Calu3 (cell line): ENCODE results near the gene OBP2B. TPM values are rescaled to one million over a fixed set of nuclear protein-coding genes. Genes with fewer than 3 reads are reported as not detected.

Experiments
- BruUV-seq: library from RNA; stranded (reverse); fragments of 400-500 nt; replicated peaks from 2 replicates; lab custom pipeline; 2021; lab: Mats Ljungman, UMichigan
- CTCF ChIA-PET: fragments of 300-600 bp; sonication (Branson Sonifier 250); formaldehyde crosslinking; loops from one replicate; lab custom pipeline; 2022; ENCODE audit warnings: antibody characterized with exemption; lab: Charles Lee
- DNase-seq: peaks from one replicate; pipeline ENCODE4 v3.0.0; 2022
- H3K27ac Mint-ChIP-seq: one replicate; pipeline ENCODE4 v1.8.0; 2022; ENCODE audit warnings: mixed read lengths; ENCODE audit not compliant: unreplicated experiment
- H3K27me3 Mint-ChIP-seq: one replicate; pipeline ENCODE4 v1.8.0; 2022; ENCODE audit warnings: mixed read lengths; ENCODE audit not compliant: unreplicated experiment
- H3K36me3 Mint-ChIP-seq: one replicate; pipeline ENCODE4 v1.8.0; 2022; ENCODE audit warnings: mild to moderate bottlenecking, moderate library complexity, mixed read lengths; ENCODE audit not compliant: insufficient read depth, unreplicated experiment
- H3K4me1 Mint-ChIP-seq: one replicate; pipeline ENCODE4 v1.8.0; 2022; ENCODE audit warnings: mild to moderate bottlenecking, low read depth, mixed read lengths; ENCODE audit not compliant: unreplicated experiment
- H3K4me3 Mint-ChIP-seq: one replicate; pipeline ENCODE4 v1.8.0; 2022; ENCODE audit warnings: mild to moderate bottlenecking, low read depth, moderate library complexity, mixed read lengths; ENCODE audit not compliant: unreplicated experiment
- H3K9me3 Mint-ChIP-seq: one replicate; pipeline ENCODE4 v1.8.0; 2022; ENCODE audit warnings: low read depth, mixed read lengths; ENCODE audit not compliant: unreplicated experiment
- CTCF ChIP-seq: fragments of 200-600 bp; IDR thresholded peaks from one replicate; pipeline ENCODE4 v1.8.0; 2022; ENCODE audit warnings: antibody characterized with exemption; ENCODE audit not compliant: unreplicated experiment
- intact Hi-C: fragments of 100-400 bp; cut with micrococcal nuclease; formaldehyde crosslinking; loops from one replicate; pipeline ENCODE4 v1.10.0; 2022; ENCODE audit not compliant: unreplicated experiment
- total RNA-seq: library from RNA; stranded (reverse); gene quantifications from 2 replicates; pipeline ENCODE4 v1.2.3, GENCODE V29; 2022

The OBP2B gene
- total RNA-seq, 1 experiment from 2014 or later, result not detected

- DNase-seq, result peak; percentile 18
- Mint-ChIP-seq H3K27me3 (peaks cover 18% of the 10 kb centered on the region), H3K27ac (no peak within 1 kb of the TSS)
These were observed 45.4 kb downstream of the OBP2B start, which contains the start of gene GBGT1 for GRCh38 chr9:133163504-133164172. TSS of gene GBGT1 (minus strand) at chr9:133163914. CDS start at chr9:133162412, 1,502 bp downstream.

GRCh38 chr9:133162861-133163503, 46.1 kb downstream of the OBP2B start:
- H3K4me1 Mint-ChIP-seq, result no peaks in the 10 kb centered on the region
- CTCF ChIA-PET, result no interaction called here
- no TSS peak for BruUV-seq
- DNase-seq, result no peak
- H3K36me3 Mint-ChIP-seq, result no peaks in the 10 kb centered on the region
- peaks cover 18% of the 10 kb centered on the region for H3K27me3 Mint-ChIP-seq
- H3K27ac Mint-ChIP-seq, result no peak overlapping the region
- intact Hi-C loops, result no loop called here
- no peaks in the 10 kb centered on the region for H3K9me3 Mint-ChIP-seq
- no peak overlapping the region for H3K4me3 Mint-ChIP-seq
- TF ChIP-seq CTCF, result no peak

More at GRCh38 chr9:133163504-133164172, 45.4 kb downstream of the OBP2B start, which contains the start of gene GBGT1:
- TF ChIP-seq CTCF, result no peak
- H3K36me3 Mint-ChIP-seq, result no peaks in the 10 kb centered on the region
- no TSS peak for BruUV-seq
- no peaks in the 10 kb centered on the region for H3K9me3 Mint-ChIP-seq
- H3K4me1 Mint-ChIP-seq, result no peaks in the 10 kb centered on the region
- intact Hi-C loops, result no loop called here
- no peak within 1 kb of the TSS for H3K4me3 Mint-ChIP-seq
- CTCF ChIA-PET, result no interaction called here

GRCh38 chr9:133161547-133161950, 47.5 kb downstream of the OBP2B start:
- CTCF ChIA-PET, result no interaction called here
- Mint-ChIP-seq H3K4me1 (no peaks in the 10 kb centered on the region), H3K9me3 (no peaks in the 10 kb centered on the region), H3K27me3 (peaks cover 28% of the 10 kb centered on the region), H3K4me3 (no peak overlapping the region), H3K36me3 (no peaks in the 10 kb centered on the region), H3K27ac (no peak overlapping the region)
- no peak for TF ChIP-seq CTCF
- intact Hi-C loops, result no loop called here
- no peak for DNase-seq
- BruUV-seq, result no TSS peak

- no peak overlapping the region for H3K27ac Mint-ChIP-seq
- intact Hi-C loops, result no loop called here
- BruUV-seq, result no TSS peak
These were observed 48.1 kb downstream of the OBP2B start for GRCh38 chr9:133160742-133161546.

More at GRCh38 chr9:133160742-133161546, 48.1 kb downstream of the OBP2B start:
- peak; percentile 48 for DNase-seq
- no peaks in the 10 kb centered on the region for H3K4me1 Mint-ChIP-seq
- peaks cover 28% of the 10 kb centered on the region for H3K27me3 Mint-ChIP-seq
- H3K9me3 Mint-ChIP-seq, result no peaks in the 10 kb centered on the region
- CTCF ChIA-PET, result interaction anchor here (1.3 kb wide), 1 partner anchor 12 kb away, joined by 5 read pairs; no protein-coding TSS in a partner anchor
- H3K4me3 Mint-ChIP-seq, result no peak overlapping the region
- H3K36me3 Mint-ChIP-seq, result no peaks in the 10 kb centered on the region
- peak; percentile 24 for TF ChIP-seq CTCF
